HEK293 (cell line): ENCODE results near the gene FAM241A.

ENCODE experiments used
- CTCF ChIA-PET: fragments of 350-600 bp; formaldehyde crosslinking; extraction: SDS; loops from one replicate; lab custom pipeline; 2021; ENCODE audit warnings: antibody characterized with exemption; lab: Yijun Ruan, JAX
- POLR2A ChIA-PET: fragments of 300-600 bp; formaldehyde crosslinking; extraction: SDS; loops from one replicate; lab custom pipeline; 2020; ENCODE audit warnings: antibody characterized with exemption, inconsistent platforms; lab: Yijun Ruan, JAX
- H3K27ac ChIP-seq: fragments of 200-500 bp; sonication (Bioruptor generic); 2 replicates; pipeline ENCODE4 v1.5.1; 2014; ENCODE audit warnings: low read depth, low read length, control low read depth, inconsistent platforms; ENCODE audit errors: extremely low read depth
- H3K36me3 ChIP-seq, 2 experiments: fragments of 200-500 bp in 1 of 2; sonication (Bioruptor generic) in 1 of 2; 1 replicate in 1 of 2; 2 replicates in 1 of 2; pipeline ENCODE4 v1.5.1; 2014 to 2017; ENCODE audit warnings: inconsistent platforms in 2 of 2, low read length in 2 of 2; ENCODE audit not compliant: control insufficient read depth in 2 of 2, insufficient read depth in 1 of 2
- H3K4me1 ChIP-seq: fragments of 200-500 bp; sonication (Bioruptor generic); 2 replicates; pipeline ENCODE4 v1.5.1; 2014; ENCODE audit warnings: mild to moderate bottlenecking, low read length, inconsistent platforms; ENCODE audit not compliant: control insufficient read depth, insufficient read depth
- H3K4me3 ChIP-seq: 2 replicates; pipeline ENCODE4 v1.5.1; 2011; ENCODE audit warnings: low read depth, mild to moderate bottlenecking, control low read depth, low read length, moderate library complexity
- H3K9me3 ChIP-seq: fragments of 200-500 bp; sonication (Bioruptor generic); 2 replicates; pipeline ENCODE4 v1.5.1; 2014; ENCODE audit warnings: low read depth, low read length, inconsistent platforms; ENCODE audit not compliant: control insufficient read depth, insufficient read depth
- HOXC10 ChIP-seq: sonication (generic); formaldehyde crosslinking; IDR thresholded peaks from 2 replicates; pipeline ENCODE4 v1.8.1; 2023; ENCODE audit warnings: mild to moderate bottlenecking, missing genetic modification reagents
- IKZF3 ChIP-seq: fragments of 450-650 bp; IDR thresholded peaks from 2 replicates; pipeline ENCODE4 v1.5.0; 2018; ENCODE audit warnings: missing biosample characterization, mild to moderate bottlenecking, missing genetic modification characterization, moderate library complexity
- KLF9 ChIP-seq: fragments of 450-650 bp; formaldehyde crosslinking; IDR thresholded peaks from 2 replicates; pipeline ENCODE4 v1.5.1; 2016; ENCODE audit warnings: missing biosample characterization, missing genetic modification characterization, low read depth
- PRDM4 ChIP-seq: fragments of 450-650 bp; formaldehyde crosslinking; IDR thresholded peaks from 2 replicates; pipeline ENCODE4 v1.5.1; 2017; ENCODE audit warnings: missing biosample characterization, missing genetic modification characterization
- REST ChIP-seq: fragments of 450-650 bp; formaldehyde crosslinking; IDR thresholded peaks from 2 replicates; pipeline ENCODE4 v1.5.1; 2016; ENCODE audit warnings: missing biosample characterization, missing genetic modification characterization
- SCRT2 ChIP-seq: fragments of 450-650 bp; formaldehyde crosslinking; IDR thresholded peaks from 2 replicates; pipeline ENCODE4 v1.5.1; 2016; ENCODE audit warnings: missing biosample characterization, missing genetic modification characterization
- ZEB2 ChIP-seq: fragments of 450-650 bp; formaldehyde crosslinking; IDR thresholded peaks from 2 replicates; pipeline ENCODE4 v1.5.1; 2016; ENCODE audit warnings: missing biosample characterization, missing genetic modification characterization
- ZNF248 ChIP-seq: fragments of 450-650 bp; formaldehyde crosslinking; IDR thresholded peaks from 2 replicates; pipeline ENCODE4 v1.5.1; 2017; ENCODE audit warnings: missing biosample characterization, missing genetic modification characterization
- ZNF311 ChIP-seq: fragments of 450-650 bp; formaldehyde crosslinking; IDR thresholded peaks from 2 replicates; pipeline ENCODE4 v1.5.1; 2017; ENCODE audit warnings: missing biosample characterization, missing genetic modification characterization, borderline replicate concordance
- ZNF341 ChIP-seq: fragments of 450-650 bp; formaldehyde crosslinking; IDR thresholded peaks from 2 replicates; pipeline ENCODE4; 2016; ENCODE audit warnings: low read depth, missing biosample characterization, missing genetic modification characterization
- ZNF354C ChIP-seq: fragments of 450-650 bp; formaldehyde crosslinking; IDR thresholded peaks from 2 replicates; pipeline ENCODE4 v1.5.1; 2016; ENCODE audit warnings: missing biosample characterization, missing genetic modification characterization, low read depth, borderline replicate concordance
- ZNF398 ChIP-seq: fragments of 450-650 bp; formaldehyde crosslinking; IDR thresholded peaks from 2 replicates; pipeline ENCODE4 v1.5.1; 2017; ENCODE audit warnings: missing biosample characterization, missing genetic modification characterization
- ZNF423 ChIP-seq: fragments of 450-650 bp; formaldehyde crosslinking; IDR thresholded peaks from 2 replicates; pipeline ENCODE4 v1.5.1; 2016; ENCODE audit warnings: missing biosample characterization, missing genetic modification characterization
- ZNF548 ChIP-seq: fragments of 450-650 bp; formaldehyde crosslinking; IDR thresholded peaks from 2 replicates; pipeline ENCODE4 v1.5.1; 2016; ENCODE audit warnings: missing biosample characterization, missing genetic modification characterization
- ZNF624 ChIP-seq: fragments of 450-650 bp; formaldehyde crosslinking; IDR thresholded peaks from 2 replicates; pipeline ENCODE4 v1.5.1; 2017; ENCODE audit warnings: missing biosample characterization, missing genetic modification characterization
- ZNF654 ChIP-seq: fragments of 450-650 bp; formaldehyde crosslinking; IDR thresholded peaks from 2 replicates; pipeline ENCODE4 v1.5.1; 2016; ENCODE audit warnings: low read depth, missing biosample characterization, missing genetic modification characterization
- ZNF768 ChIP-seq: fragments of 450-650 bp; formaldehyde crosslinking; IDR thresholded peaks from 2 replicates; pipeline ENCODE4 v1.5.1; 2018; ENCODE audit warnings: missing biosample characterization, mild to moderate bottlenecking, missing genetic modification characterization
- ZSCAN16 ChIP-seq: fragments of 450-650 bp; formaldehyde crosslinking; IDR thresholded peaks from 2 replicates; pipeline ENCODE4 v1.5.1; 2016; ENCODE audit warnings: missing biosample characterization, missing genetic modification characterization

FAM241A gene

GRCh38 chr4:112185334-112185733, 40.1 kb downstream of the FAM241A start:
- CTCF ChIA-PET: interaction anchor here (0.8 kb wide), 1 partner anchor 12 kb away, joined by 3 read pairs; no protein-coding TSS in a partner anchor
- no peak overlapping the region for H3K4me3 ChIP-seq
- POLR2A ChIA-PET: no interaction called here

GRCh38 chr4:112185740-112186670, 40.8 kb downstream of the FAM241A start:
- no peak for TF ChIP-seq ZNF398
- Histone ChIP-seq H3K27ac (no peak overlapping the region), H3K4me1 (no peaks in the 10 kb centered on the region), H3K9me3 (no peaks in the 10 kb centered on the region), H3K36me3 (no peaks in the 10 kb centered on the region; a peak in 1 of 3 replicates), H3K4me3 (no peak overlapping the region)
- POLR2A ChIA-PET: no interaction called here
- CTCF ChIA-PET: interaction anchor here (0.6 kb wide), 1 partner anchor 12 kb away, joined by 3 read pairs; no protein-coding TSS in a partner anchor

More at GRCh38 chr4:112185334-112185733, 40.1 kb downstream of the FAM241A start:
- TF ChIP-seq ZNF341 (tag by site-specific recombination) (no peak), REST (tag by site-specific recombination) (no peak), ZNF354C (tag by site-specific recombination) (no peak), HOXC10 (CRISPR knock-in tag) (no peak), KLF9 (tag by site-specific recombination) (no peak), ZNF248 (tag by site-specific recombination) (no peak), IKZF3 (no peak), ZNF311 (no peak), ZSCAN16 (tag by site-specific recombination) (no peak), ZNF654 (tag by site-specific recombination) (no peak), ZNF548 (tag by site-specific recombination) (no peak), ZEB2 (tag by site-specific recombination) (no peak), PRDM4 (tag by site-specific recombination) (no peak), ZNF423 (tag by site-specific recombination) (no peak), SCRT2 (no peak), ZNF624 (tag by site-specific recombination) (no peak), ZNF768 (tag by site-specific recombination) (no peak)
- Histone ChIP-seq H3K27ac (no peak overlapping the region), H3K36me3 (no peaks in the 10 kb centered on the region; a peak in 1 of 3 replicates), H3K9me3 (no peaks in the 10 kb centered on the region), H3K4me1 (no peaks in the 10 kb centered on the region)
